Liver (tissue), 3 donors: ENCODE results near the gene ZNRF3.
"Not testable (repeated sequence)": the region's sequence is repeated elsewhere in the genome, so short reads cannot be mapped to it uniquely, and the experiment has no call there.

Experiments used
- ATF3 ChIP-seq: IDR thresholded peaks from 2 replicates; pipeline ENCODE4 v1.6.1; 2016; ENCODE audit warnings: antibody characterized with exemption
- CTCF ChIP-seq: fragments of 150-350 bp; IDR thresholded peaks from 2 replicates; pipeline ENCODE4 v1.5.1; 2017; ENCODE audit warnings: improper control_type of control experiment, low read depth, low read length; ENCODE audit not compliant: missing input control
- FOXA1 ChIP-seq: IDR thresholded peaks from 2 replicates; pipeline ENCODE4 v1.6.1; 2016; ENCODE audit warnings: antibody characterized with exemption
- FOXA2 ChIP-seq: IDR thresholded peaks from 2 replicates; pipeline ENCODE4 v1.6.1; 2016; ENCODE audit warnings: antibody characterized with exemption
- GABPA ChIP-seq, 2 donors: IDR thresholded peaks in 1 of 2; conservative IDR thresholded peaks in 1 of 2; 2 replicates each; pipeline ENCODE4 v1.6.1; 2016; ENCODE audit warnings: antibody characterized with exemption in 2 of 2, mild to moderate bottlenecking in 1 of 2, moderate library complexity in 1 of 2
- HNF4G ChIP-seq: IDR thresholded peaks from 2 replicates; pipeline ENCODE4 v1.6.1; 2016; ENCODE audit warnings: antibody characterized with exemption
- JUND ChIP-seq, 2 donors: IDR thresholded peaks; 2 replicates each; pipeline ENCODE4 v1.6.1; 2016; ENCODE audit warnings: antibody characterized with exemption in 2 of 2
- MAX ChIP-seq: IDR thresholded peaks from 2 replicates; pipeline ENCODE4 v1.6.1; 2016; ENCODE audit warnings: antibody characterized with exemption
- RAD21 ChIP-seq, 2 donors: IDR thresholded peaks; 2 replicates each; pipeline ENCODE4 v1.6.1; 2016; ENCODE audit warnings: antibody characterized with exemption in 2 of 2, mild to moderate bottlenecking in 2 of 2
- SP1 ChIP-seq: IDR thresholded peaks from 2 replicates; pipeline ENCODE4 v1.6.1; 2018; ENCODE audit warnings: antibody characterized with exemption, mild to moderate bottlenecking
- TAF1 ChIP-seq: conservative IDR thresholded peaks from 2 replicates; pipeline ENCODE4 v1.6.1; 2016; ENCODE audit warnings: antibody characterized with exemption, mild to moderate bottlenecking
- YY1 ChIP-seq: IDR thresholded peaks from 2 replicates; pipeline ENCODE4 v1.6.1; 2016; ENCODE audit warnings: antibody characterized with exemption, mild to moderate bottlenecking
- donor health status: healthy.
- donor health status: healthy.

GRCh38 chr22:28844277-28844676, 39.1 kb upstream of the ZNRF3 start:
- TF ChIP-seq TAF1; CTCF; GABPA (IDR thresholded peaks at IDR 0.05 in 1 of 2, conservative IDR thresholded peaks at IDR 0.05 in 1 of 2); FOXA2; FOXA1; YY1; ATF3; HNF4G; MAX; RAD21 (IDR thresholded peaks at IDR 0.05); SP1; JUND (IDR thresholded peaks at IDR 0.05): not testable (repeated sequence)
